Measurements from ENCODE around the gene SLC17A7.

Gene SLC17A7

GRCh38 chr19:49431330-49431749 is 10.0 kb downstream of the SLC17A7 start:
- no peak overlapping the region for H3K4me3 Mint-ChIP-seq
- DNase-seq = no peak
- H3K9me3 Mint-ChIP-seq = no peaks in the 10 kb centered on the region
- peaks cover 94% of the 10 kb centered on the region for H3K27me3 Mint-ChIP-seq
- H3K27ac Mint-ChIP-seq = no peak overlapping the region
- peaks cover 40% of the 10 kb centered on the region for H3K4me1 Mint-ChIP-seq (ENCODE audit: low read depth)
- H3K36me3 Mint-ChIP-seq (ENCODE audit: low read depth) = no peaks in the 10 kb centered on the region

DNA sequence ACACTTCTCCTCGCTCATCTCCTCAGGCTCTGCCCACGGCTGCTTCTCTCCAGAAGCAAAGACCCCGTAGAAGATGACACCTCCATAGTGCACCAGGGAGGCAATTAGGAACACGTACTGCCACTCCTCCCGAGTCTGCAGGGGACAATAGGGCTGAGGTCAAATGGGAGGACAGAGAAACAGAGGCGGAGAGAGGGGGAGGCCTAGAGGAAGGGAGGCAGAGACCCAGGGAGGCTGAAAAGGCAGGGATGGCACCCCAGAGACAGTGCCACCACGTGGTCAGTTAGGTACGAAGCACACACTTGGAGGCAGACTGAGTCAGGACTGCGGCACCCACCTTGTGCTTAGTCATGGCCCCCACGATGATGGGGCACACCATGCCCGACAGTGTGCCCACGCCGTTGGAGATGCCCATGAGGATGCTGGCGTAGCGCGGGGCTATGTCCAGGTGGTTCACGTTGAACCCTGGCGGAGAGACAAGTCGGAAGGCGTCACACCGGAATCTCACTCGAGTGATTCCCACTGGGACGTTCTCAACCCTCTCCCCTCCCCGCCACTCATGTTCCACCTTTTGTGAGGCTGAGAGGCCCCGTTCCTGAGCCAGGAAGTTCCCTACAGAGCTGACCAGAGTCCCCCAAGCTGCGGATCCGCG is 10.5 kb downstream of the SLC17A7 start:
- peaks cover 38% of the 10 kb centered on the region for H3K4me1 Mint-ChIP-seq (ENCODE audit: low read depth)

DNA sequence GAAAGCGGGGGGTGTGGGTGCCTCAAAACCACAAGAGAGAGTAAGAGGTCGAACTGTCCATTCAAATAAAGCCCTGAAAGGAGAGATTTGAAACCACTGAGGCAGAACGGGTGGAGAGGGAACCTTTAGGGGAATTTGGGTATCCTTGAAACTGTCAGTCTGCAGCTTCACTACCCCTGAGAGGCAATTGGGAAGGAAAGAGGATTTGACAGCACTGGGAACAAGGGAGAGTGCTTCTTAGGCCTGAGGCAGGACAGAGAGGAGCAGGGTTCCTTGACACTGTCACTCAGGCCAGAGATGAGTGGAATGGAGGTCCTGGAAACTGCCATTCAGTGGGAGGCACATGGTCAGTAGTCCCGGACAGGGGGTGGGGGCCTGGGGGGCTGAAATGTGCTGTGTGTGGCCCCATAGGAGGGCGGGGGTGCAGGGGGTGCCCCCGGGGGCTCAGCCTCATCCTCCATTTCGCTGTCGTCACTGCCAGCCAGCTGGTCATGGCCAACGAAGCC is 11.1 kb downstream of the SLC17A7 start:
- H3K9me3 Mint-ChIP-seq = no peaks in the 10 kb centered on the region
- no peaks in the 10 kb centered on the region for H3K36me3 Mint-ChIP-seq (ENCODE audit: low read depth)
- no peak for DNase-seq
- peaks cover 94% of the 10 kb centered on the region for H3K27me3 Mint-ChIP-seq
- no peak overlapping the region for H3K4me3 Mint-ChIP-seq
- peaks cover 38% of the 10 kb centered on the region for H3K4me1 Mint-ChIP-seq (ENCODE audit: low read depth)
- H3K27ac Mint-ChIP-seq = no peak overlapping the region

More for the DNA sequence above, 10.5 kb downstream of the SLC17A7 start:
- peaks cover 94% of the 10 kb centered on the region for H3K27me3 Mint-ChIP-seq
- H3K27ac Mint-ChIP-seq = no peak overlapping the region
- no peak overlapping the region for H3K4me3 Mint-ChIP-seq
- H3K9me3 Mint-ChIP-seq = no peaks in the 10 kb centered on the region
- no peak for DNase-seq
- H3K36me3 Mint-ChIP-seq (ENCODE audit: low read depth) = no peaks in the 10 kb centered on the region

GRCh38 chr19:49428547-49429451 is 12.5 kb downstream of the SLC17A7 start:
- Mint-ChIP-seq H3K36me3 (ENCODE audit: low read depth) (no peaks in the 10 kb centered on the region), H3K9me3 (no peaks in the 10 kb centered on the region), H3K27ac (no peak overlapping the region), H3K4me3 (no peak overlapping the region), H3K4me1 (ENCODE audit: low read depth) (peaks cover 43% of the 10 kb centered on the region), H3K27me3 (peaks cover 93% of the 10 kb centered on the region)
- no peak for DNase-seq

DNA sequence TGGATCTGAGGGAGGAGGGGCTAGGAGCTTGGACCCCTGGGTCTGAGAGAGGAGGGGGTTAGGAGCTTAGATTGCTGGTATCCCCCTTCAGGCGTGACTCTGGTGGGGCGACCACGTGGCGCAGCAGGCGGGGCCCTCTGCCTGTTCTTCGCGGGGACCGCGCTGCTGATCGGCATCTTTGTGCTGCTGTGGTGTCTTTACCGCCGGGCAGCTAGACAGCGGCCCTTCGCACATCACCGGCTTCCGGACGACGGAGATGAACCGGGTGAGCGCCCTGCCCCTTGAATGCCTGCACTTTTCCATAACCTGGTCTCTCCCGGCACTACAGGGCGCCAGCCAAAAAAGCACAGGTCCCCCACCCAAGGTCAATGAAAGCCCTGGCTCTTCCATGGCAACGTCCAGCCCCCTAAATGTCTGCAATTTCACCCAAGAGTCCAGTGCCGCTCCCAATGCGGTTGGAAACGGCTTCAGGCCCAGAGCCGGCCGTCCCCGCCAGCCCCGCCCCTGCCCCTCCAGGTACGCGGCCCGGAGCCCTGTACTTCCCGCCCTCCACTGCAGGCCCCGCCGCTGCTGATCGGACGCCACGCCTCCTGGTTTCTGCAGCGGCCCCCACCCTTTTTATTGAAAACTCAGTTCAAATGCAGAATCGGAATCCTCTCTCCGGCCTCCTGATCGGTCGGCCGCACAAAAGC is 13.3 kb downstream of the SLC17A7 start:
- no peak overlapping the region for H3K27ac Mint-ChIP-seq
- H3K4me1 Mint-ChIP-seq (ENCODE audit: low read depth) = peaks cover 43% of the 10 kb centered on the region
- peak overlapping the region; percentile 43 for H3K4me3 Mint-ChIP-seq
- no peaks in the 10 kb centered on the region for H3K9me3 Mint-ChIP-seq
- H3K36me3 Mint-ChIP-seq (ENCODE audit: low read depth) = no peaks in the 10 kb centered on the region
- H3K27me3 Mint-ChIP-seq = peaks cover 92% of the 10 kb centered on the region
- DNase-seq = no peak

DNA sequence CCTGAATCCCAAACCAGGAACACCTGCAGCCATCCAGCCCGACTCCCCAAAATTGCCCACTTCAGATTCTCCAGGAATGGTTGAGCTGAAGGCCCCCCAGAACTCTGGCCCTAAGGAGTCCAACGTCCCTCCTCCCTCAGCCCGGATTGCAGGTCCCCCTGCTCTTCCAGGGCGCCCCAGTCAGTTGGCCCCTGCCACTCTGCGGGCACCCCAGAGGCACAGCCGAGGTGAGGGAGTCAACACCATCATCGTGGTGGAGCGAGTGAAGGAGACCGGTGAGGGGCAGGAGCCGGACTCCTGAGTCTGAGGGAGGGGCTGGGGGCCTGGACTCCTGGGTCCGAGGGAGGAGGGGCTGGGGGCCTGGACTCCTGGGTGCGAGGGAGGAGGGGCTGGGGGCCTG is 14.0 kb downstream of the SLC17A7 start:
- no peak for DNase-seq
- peaks cover 44% of the 10 kb centered on the region for H3K4me1 Mint-ChIP-seq (ENCODE audit: low read depth)
- no peak overlapping the region for H3K27ac Mint-ChIP-seq
- no peak overlapping the region for H3K4me3 Mint-ChIP-seq
- H3K9me3 Mint-ChIP-seq = no peaks in the 10 kb centered on the region
- H3K36me3 Mint-ChIP-seq (ENCODE audit: low read depth) = no peaks in the 10 kb centered on the region
- H3K27me3 Mint-ChIP-seq = peaks cover 91% of the 10 kb centered on the region

DNA sequence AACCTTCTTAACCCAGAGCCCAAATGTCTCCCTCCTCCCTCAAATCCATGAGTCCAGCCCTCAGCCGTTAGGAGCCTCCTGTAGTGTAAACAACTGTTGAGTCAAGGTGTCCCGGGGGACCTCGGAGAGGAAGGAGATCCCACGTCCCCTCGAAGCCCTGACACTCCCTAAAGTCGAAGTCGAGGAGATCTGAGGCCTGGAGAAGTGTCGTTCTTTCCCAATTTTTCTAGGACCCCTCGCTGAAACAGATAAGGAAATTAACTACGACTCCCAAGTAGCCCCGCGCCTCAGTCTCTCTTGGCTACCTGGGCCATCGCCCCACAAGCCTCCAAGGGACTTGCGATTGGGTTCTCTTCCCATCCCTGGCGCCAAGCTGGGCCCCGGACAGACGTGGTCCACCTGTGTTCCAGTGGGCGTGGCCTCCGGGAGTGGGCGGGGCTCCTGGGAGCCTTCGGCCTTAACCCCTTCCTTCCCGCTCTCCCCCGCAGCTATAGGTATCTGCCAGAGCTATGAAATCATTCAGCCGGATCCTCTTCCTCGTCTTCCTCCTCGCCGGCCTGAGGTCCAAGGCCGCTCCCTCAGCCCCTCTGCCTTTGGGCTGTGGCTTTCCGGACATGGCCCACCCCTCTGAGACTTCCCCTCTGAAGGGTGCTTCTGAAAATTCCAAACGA is 15.3 kb downstream of the SLC17A7 start:
- Mint-ChIP-seq H3K4me3 (no peak overlapping the region), H3K36me3 (ENCODE audit: low read depth) (no peaks in the 10 kb centered on the region), H3K27ac (no peak overlapping the region), H3K4me1 (ENCODE audit: low read depth) (peaks cover 48% of the 10 kb centered on the region), H3K9me3 (no peaks in the 10 kb centered on the region), H3K27me3 (peaks cover 92% of the 10 kb centered on the region)
- peak; percentile 59 for DNase-seq

DNA sequence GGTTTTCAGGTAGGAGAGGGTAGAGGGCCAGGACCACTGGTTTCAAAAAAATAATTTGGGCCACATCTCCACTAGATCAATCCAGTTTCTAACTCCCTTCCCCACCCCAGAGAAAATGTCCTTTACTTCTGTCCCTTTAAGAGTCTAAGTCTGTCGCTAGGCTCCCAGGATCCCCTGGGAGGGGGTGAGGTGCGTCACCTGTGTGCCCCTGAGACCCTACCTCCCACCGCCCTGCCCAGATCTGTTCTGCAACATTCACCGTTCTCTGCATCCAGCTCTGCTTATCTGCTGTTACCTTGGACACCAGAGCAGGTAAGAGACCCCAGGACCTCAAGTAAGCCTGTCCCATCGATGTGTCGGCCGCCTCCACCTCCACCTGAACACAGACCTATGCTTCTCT is 16.1 kb downstream of the SLC17A7 start, which contains the start of gene GFY:
Gene GFY (plus strand): TSS at position 211 of the 400 bp plus-strand sequence. CDS start 1,043 bp downstream, outside the sequence.
- no peaks in the 10 kb centered on the region for H3K9me3 Mint-ChIP-seq

DNA sequence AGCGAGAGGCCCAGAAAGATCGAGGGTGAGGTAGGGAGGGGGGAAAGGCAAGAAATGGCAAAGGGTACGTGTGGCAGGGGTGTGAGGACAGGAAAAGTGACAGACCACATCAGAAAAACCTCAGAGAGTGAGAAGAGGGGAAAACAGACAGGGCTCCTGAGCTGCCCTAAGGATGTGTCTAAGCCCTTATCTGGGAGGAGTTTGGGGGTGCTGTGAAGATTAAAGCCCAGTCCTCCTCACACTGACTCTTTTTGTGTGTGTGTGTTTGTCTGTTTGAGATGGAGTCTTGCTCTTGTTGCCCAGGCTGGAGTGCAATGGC is 17.4 kb downstream of the SLC17A7 start:
- Mint-ChIP-seq H3K4me3 (no peak overlapping the region), H3K27ac (no peak overlapping the region)

More for the DNA sequence above, 16.1 kb downstream of the SLC17A7 start, which contains the start of gene GFY:
- H3K4me3 Mint-ChIP-seq = no peak within 1 kb of the TSS
- no peak for DNase-seq
- no peaks in the 10 kb centered on the region for H3K36me3 Mint-ChIP-seq (ENCODE audit: low read depth)
- H3K4me1 Mint-ChIP-seq (ENCODE audit: low read depth) = peaks cover 51% of the 10 kb centered on the region
- no peak within 1 kb of the TSS for H3K27ac Mint-ChIP-seq
- H3K27me3 Mint-ChIP-seq = peaks cover 92% of the 10 kb centered on the region

GRCh38 chr19:49423071-49423984 is 18.0 kb downstream of the SLC17A7 start, which contains the start of gene PTH2:
Gene PTH2, minus strand, starts transcription at chr19:49423441. Its CDS starts 102 bp downstream, at chr19:49423339.
- Mint-ChIP-seq H3K27ac (no peak within 1 kb of the TSS), H3K36me3 (ENCODE audit: low read depth) (no peaks in the 10 kb centered on the region), H3K4me1 (ENCODE audit: low read depth) (peaks cover 44% of the 10 kb centered on the region), H3K9me3 (no peaks in the 10 kb centered on the region), H3K4me3 (peak within 1 kb of the TSS; percentile 57), H3K27me3 (peaks cover 91% of the 10 kb centered on the region)
- no peak for DNase-seq

More for the DNA sequence above, 17.4 kb downstream of the SLC17A7 start:
- Mint-ChIP-seq H3K36me3 (ENCODE audit: low read depth) (no peaks in the 10 kb centered on the region), H3K27me3 (peaks cover 92% of the 10 kb centered on the region), H3K9me3 (no peaks in the 10 kb centered on the region), H3K4me1 (ENCODE audit: low read depth) (peaks cover 48% of the 10 kb centered on the region)
- no peak for DNase-seq

DNA sequence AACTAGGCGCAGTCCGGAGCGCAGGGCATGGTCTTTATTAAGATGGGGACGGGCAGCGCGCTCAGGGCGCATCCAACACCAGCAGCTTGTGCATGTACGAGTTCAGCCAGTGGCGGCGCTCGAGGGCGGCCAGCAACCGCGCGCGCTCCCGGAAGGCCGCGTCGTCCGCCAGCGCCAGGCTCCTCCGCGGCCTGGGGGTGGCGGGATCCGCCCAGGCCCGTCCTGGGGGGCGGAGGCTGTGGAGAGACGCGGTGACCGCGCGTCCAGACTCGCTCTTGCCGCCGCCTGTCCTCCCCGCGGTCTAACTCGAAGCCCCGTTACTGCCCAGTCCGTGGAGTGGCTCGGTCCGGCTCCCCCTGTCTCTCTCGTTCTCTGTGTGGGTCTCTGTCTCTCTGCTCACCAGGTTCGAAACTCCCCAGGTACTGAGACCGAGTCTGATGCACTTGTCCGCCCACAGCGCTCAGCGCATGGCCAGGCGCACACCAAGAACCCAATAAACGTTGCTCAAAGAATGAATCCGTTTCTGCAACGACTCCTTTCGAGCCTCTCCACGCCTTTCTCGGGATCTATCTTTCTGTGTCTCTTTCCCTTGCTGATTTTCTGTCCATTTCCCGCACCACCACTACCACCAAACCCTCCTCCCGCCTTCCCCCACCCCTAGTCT is 18.8 kb downstream of the SLC17A7 start:
- Mint-ChIP-seq H3K4me1 (ENCODE audit: low read depth) (peaks cover 37% of the 10 kb centered on the region), H3K36me3 (ENCODE audit: low read depth) (no peaks in the 10 kb centered on the region), H3K27ac (no peak overlapping the region), H3K9me3 (no peaks in the 10 kb centered on the region), H3K27me3 (peaks cover 91% of the 10 kb centered on the region), H3K4me3 (peak overlapping the region; percentile 57)
- peak; percentile 61 for DNase-seq

GRCh38 chr19:49421878-49422202 is 19.5 kb downstream of the SLC17A7 start:
- H3K9me3 Mint-ChIP-seq = no peaks in the 10 kb centered on the region
- H3K4me1 Mint-ChIP-seq (ENCODE audit: low read depth) = peaks cover 34% of the 10 kb centered on the region
- H3K4me3 Mint-ChIP-seq = no peak overlapping the region
- peaks cover 87% of the 10 kb centered on the region for H3K27me3 Mint-ChIP-seq
- DNase-seq = no peak
- no peaks in the 10 kb centered on the region for H3K36me3 Mint-ChIP-seq (ENCODE audit: low read depth)
- H3K27ac Mint-ChIP-seq = no peak overlapping the region
